K562 (cell line): ENCODE measurements around the gene MOB3B. TPM values are rescaled to one million over a fixed set of nuclear protein-coding genes. Genes with fewer than 3 reads are reported as not detected.

Experiments
- ATAC-seq: fragments of 200-7000 bp; cut with Tn5 transposase; 3 replicates; pipeline ENCODE4 v1.9.1; 2020; ENCODE audit warnings: moderate library complexity
- BruUV-seq: library from RNA; stranded (reverse); fragments of 400-500 nt; replicated peaks from 2 replicates; lab custom pipeline; 2021; lab: Mats Ljungman, UMichigan
- CTCF ChIA-PET: fragments of 300-600 bp; formaldehyde crosslinking; extraction: SDS; loops from one replicate; lab custom pipeline; 2021; ENCODE audit warnings: low intra/inter-chr PET ratio; lab: Yijun Ruan, JAX
- POLR2A ChIA-PET: fragments of 300-600, 350-650 bp; sonication (Branson Sonifier 250); formaldehyde crosslinking; extraction: SDS; loops from one replicate; lab custom pipeline; 2021; ENCODE audit warnings: antibody characterized with exemption, inconsistent platforms; lab: Yijun Ruan, JAX
- DNase-seq, 4 experiments: peaks; one replicate each; pipeline versions ENCODE4 v3.0.0 to v3.0.0-alpha.2; 2011 to 2018; ENCODE audit warnings: low spot score in 3 of 4, mixed read lengths in 3 of 4; ENCODE audit errors: extremely low read depth in 1 of 4
- FAIRE-seq: peaks from 2 replicates; lab custom pipeline; 2011; peaks lifted over from hg19 to GRCh38; lab: Jason Lieb, UNC
- H2AFZ ChIP-seq: 2 replicates; pipeline ENCODE4 v1.6.0; 2011; ENCODE audit warnings: low read depth, low read length, control low read depth, inconsistent platforms
- H3K27ac ChIP-seq: fragments of 200-600 bp; 3 replicates; pipeline ENCODE4 v1.8.0; 2011; ENCODE audit warnings: low read depth, mild to moderate bottlenecking, control low read depth, inconsistent platforms, low read length, moderate library complexity, mixed read lengths; ENCODE audit errors: extremely low read depth
- H3K27me3 ChIP-seq, 2 experiments: fragments of 300-600 bp in 1 of 2; 2 replicates in 1 of 2; 3 replicates in 1 of 2; pipeline versions ENCODE4 v1.6.0 to v1.8.0; 2011; ENCODE audit warnings: inconsistent platforms in 2 of 2, low read length in 2 of 2, mild to moderate bottlenecking in 1 of 2, mixed read lengths in 1 of 2, moderate library complexity in 1 of 2; ENCODE audit not compliant: control insufficient read depth in 2 of 2, insufficient read depth in 2 of 2
- H3K36me3 ChIP-seq: fragments of 300-600 bp; 3 replicates; pipeline ENCODE4 v1.8.0; 2011; ENCODE audit warnings: mild to moderate bottlenecking, low read length, inconsistent platforms; ENCODE audit not compliant: control insufficient read depth, insufficient read depth
- H3K4me1 ChIP-seq, 2 experiments: fragments of 200-600 bp in 1 of 2; replicated peaks in 1 of 2; 2 replicates in 1 of 2; 3 replicates in 1 of 2; pipeline versions ENCODE4 v1.5.1 to v1.8.0; 2011; ENCODE audit warnings: inconsistent platforms in 2 of 2, low read length in 2 of 2, mild to moderate bottlenecking in 1 of 2, mixed read lengths in 1 of 2, moderate library complexity in 1 of 2; ENCODE audit not compliant: control insufficient read depth in 2 of 2, insufficient read depth in 2 of 2
- H3K4me2 ChIP-seq: 2 replicates; pipeline ENCODE4 v1.6.1; 2011; ENCODE audit warnings: low read length, control low read depth, inconsistent platforms, mixed read lengths; ENCODE audit not compliant: insufficient read depth
- H3K4me3 ChIP-seq: fragments of 200-600 bp; sonication (generic), shearing (Covaris generic); 2 replicates; pipeline ENCODE4 v1.5.1; 2016; ENCODE audit warnings: control low read depth, inconsistent platforms
- H3K79me2 ChIP-seq: fragments of 200-600 bp; 3 replicates; pipeline ENCODE4 v1.8.0; 2011; ENCODE audit warnings: low read length, inconsistent platforms; ENCODE audit not compliant: control insufficient read depth, insufficient read depth
- H3K9ac ChIP-seq, 2 experiments: 2 replicates each; pipeline versions ENCODE4 v1.6.0 to v1.6.1; 2011; ENCODE audit warnings: low read depth in 2 of 2, low read length in 2 of 2, control low read depth in 1 of 2, inconsistent platforms in 1 of 2, mild to moderate bottlenecking in 1 of 2, mixed read lengths in 1 of 2; ENCODE audit not compliant: insufficient read depth in 1 of 2
- H3K9me1 ChIP-seq: one replicate; pipeline ENCODE4 v1.6.0; 2011; ENCODE audit warnings: inconsistent platforms, mild to moderate bottlenecking, low read length, moderate library complexity; ENCODE audit not compliant: control insufficient read depth, insufficient read depth
- H3K9me3 ChIP-seq: replicated peaks from 2 replicates; pipeline ENCODE4 v1.5.1; 2011; ENCODE audit warnings: low read depth, low read length, inconsistent platforms; ENCODE audit not compliant: control insufficient read depth, insufficient read depth
- H4K20me1 ChIP-seq: replicated peaks from 2 replicates; pipeline ENCODE4 v1.6.1; 2011; ENCODE audit warnings: low read length, inconsistent platforms, mixed read lengths; ENCODE audit not compliant: control insufficient read depth, insufficient read depth
- EP300 ChIP-seq: IDR thresholded peaks from 2 replicates; pipeline ENCODE4 v1.6.1; 2012; ENCODE audit warnings: low read length, improper control_type of control experiment
- KDM4B ChIP-seq, 2 experiments: fragments of 450-650 bp in 1 of 2; sonication (generic) in 1 of 2; IDR thresholded peaks; 2 replicates each; pipeline ENCODE4 v1.6.1; 2016 to 2017; ENCODE audit warnings: borderline replicate concordance in 2 of 2, antibody characterized with exemption in 1 of 2, low read depth in 1 of 2, mild to moderate bottlenecking in 1 of 2
- LARP7 ChIP-seq: fragments of 450-650 bp; IDR thresholded peaks from 2 replicates; pipeline ENCODE4 v1.6.1; 2016
- NFE2 ChIP-seq: IDR thresholded peaks from 2 replicates; pipeline ENCODE4 v1.6.1; 2014; ENCODE audit warnings: antibody characterized with exemption, low read depth
- SMARCC2 ChIP-seq: fragments of 450-650 bp; IDR thresholded peaks from 2 replicates; pipeline ENCODE4 v1.6.1; 2017; ENCODE audit warnings: antibody characterized with exemption, moderate library complexity, mild to moderate bottlenecking, low read depth
- WGBS: fragments of 100-300 bp; shearing (Covaris generic); methylation state at CpG from one replicate; pipeline ENCODE4 v1.1.6; 2016; ENCODE audit warnings: low coverage, mixed read lengths; ENCODE audit not compliant: insufficient coverage; ENCODE audit errors: missing lambda C conversion rate; 5-methylcytosine and 5-hydroxymethylcytosine counted together
- in situ Hi-C: fragments of 300-500 bp; cut with MboI; formaldehyde crosslinking; loops from 4 replicates; pipeline ENCODE4 v1.15.0; 2018; ENCODE audit warnings: inconsistent platforms, mixed read lengths
- intact Hi-C: fragments of 100-400 bp; cut with micrococcal nuclease; formaldehyde crosslinking; loops from 2 replicates; pipeline ENCODE4 v1.14.2; 2022
- polyA plus RNA-seq, 8 experiments: library from polyadenylated mRNA; depleted of rRNA in 4 of 8; stranded (reverse) in 5 of 8; unstranded in 3 of 8; fragments of >200 nt; fragmentation: Nextera tagmentation in 2 of 8; fragmentation: Illumina TruSeq in 1 of 8; extraction: Ambion mirVana in 2 of 8; extraction: Trizol in 1 of 8; gene quantifications; 2 replicates each; pipeline versions ENCODE4 v1.2.1 to v1.2.3, GENCODE V29; 2011 to 2014; ENCODE audit warnings: inconsistent platforms in 1 of 8, missing spikeins in 1 of 8
- total RNA-seq, 7 experiments: library from RNA; depleted of rRNA in 6 of 7; stranded (reverse); fragments of >200 nt in 6 of 7; fragmentation: Illumina TruSeq in 2 of 7; extraction: Trizol in 2 of 7; gene quantifications; 2 replicates each; pipeline versions ENCODE4 v1.2.1 to v1.2.3, GENCODE V29; 2011 to 2021; ENCODE audit warnings: low replicate concordance in 1 of 7

The MOB3B gene
- total and polyA plus RNA-seq, 9 of the 15 experiments (the other 6 are each of a cell fraction or from before 2014, with no cell fraction given): 3.6 to 12.8 (median 7.2) TPM

DNA sequence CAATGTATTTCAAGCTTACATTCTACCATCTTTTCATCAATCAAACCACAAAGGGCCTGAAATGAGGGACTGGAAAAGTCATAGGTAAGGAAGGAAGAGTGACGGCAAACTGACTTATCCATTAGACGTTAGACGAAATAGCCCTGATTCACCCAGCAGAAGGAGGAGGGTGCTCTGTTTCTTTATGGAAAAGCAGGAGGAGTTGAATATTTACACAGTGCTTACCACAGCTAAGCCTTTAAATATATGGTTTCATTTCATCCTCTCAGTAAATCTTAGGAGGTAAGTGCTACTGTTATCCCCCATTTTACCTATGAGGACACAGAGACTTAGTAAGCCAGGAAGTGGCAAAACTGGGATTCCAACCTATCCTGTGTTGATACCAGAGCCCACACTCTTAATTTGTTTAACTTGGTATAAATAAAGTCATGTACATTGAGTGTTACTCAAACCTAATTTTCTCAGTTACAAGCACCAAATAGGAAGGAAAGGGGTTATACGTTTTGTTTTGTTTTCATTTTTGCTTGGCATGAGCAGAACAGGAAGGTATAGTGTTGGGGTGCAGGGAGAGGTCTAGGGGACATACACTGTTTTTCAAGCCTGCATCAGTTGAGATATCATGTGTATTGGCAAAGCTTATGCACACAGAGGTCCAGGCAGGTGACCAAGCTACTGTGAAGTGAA lies 103.6 kb downstream of the MOB3B start:
- TF ChIP-seq KDM4B (IDR thresholded peaks at IDR 0.05; ENCODE audit: borderline replicate concordance in 2 of 2, low read depth in 1 of 2) (no peak), EP300 (no peak), SMARCC2 (no peak), NFE2 (no peak), LARP7 (no peak)
- BruUV-seq: no TSS peak
- no peaks in the 10 kb centered on the region for H3K27me3 ChIP-seq
- FAIRE-seq: no peak
- peaks cover 28% of the 10 kb centered on the region for H3K79me2 ChIP-seq
- no peaks in the 10 kb centered on the region for H4K20me1 ChIP-seq
- no peaks in the 10 kb centered on the region for H3K9me1 ChIP-seq
- H3K4me2 ChIP-seq: no peak overlapping the region
- in situ Hi-C loops (no loop called here), intact Hi-C loops (no loop called here)
- no peaks in the 10 kb centered on the region for H3K36me3 ChIP-seq
- CTCF ChIA-PET: no interaction called here
- no peak overlapping the region for H3K9ac ChIP-seq
- 61% methylated on average over 2 of the region's 4 CpGs for WGBS
- no peak overlapping the region for H3K27ac ChIP-seq
- no peak overlapping the region for H2AFZ ChIP-seq
- no peak for DNase-seq
- no peaks in the 10 kb centered on the region for H3K9me3 ChIP-seq
- no peak for ATAC-seq
- H3K4me3 ChIP-seq: no peak overlapping the region
- POLR2A ChIA-PET: no interaction called here
- H3K4me1 ChIP-seq: peaks cover 3 to 6% of the 10 kb centered on the region in 2 experiments; a peak in 3 of 5 replicates
